ENCODE measurements around the gene NT5E.
A peak's percentile ranks its signal among the peaks of the same experiment; 100 is the strongest.

NT5E gene

GRCh38 chr6:85435851-85436250, 14.0 kb upstream of the NT5E start:
- ATAC-seq, result peak; percentile 46
- TF ChIP-seq ZNF8 (CRISPR knock-in tag; IDR thresholded peaks at IDR 0.05), result no peak
- TF ChIP-seq ZFP30 (CRISPR knock-in tag; IDR thresholded peaks at IDR 0.05), result no peak
- no peak for TF ChIP-seq ZNF565 (CRISPR knock-in tag; conservative IDR thresholded peaks at IDR 0.05; ENCODE audit: low read depth)
- TF ChIP-seq ARNTL (CRISPR knock-in tag; IDR thresholded peaks at IDR 0.05; ENCODE audit: borderline replicate concordance, low read depth), result no peak
- no peak for TF ChIP-seq ZC3H10 (CRISPR knock-in tag; IDR thresholded peaks at IDR 0.05)
- TF ChIP-seq CREB5 (CRISPR knock-in tag; IDR thresholded peaks at IDR 0.05; ENCODE audit: low read depth), result no peak
- TF ChIP-seq TSHZ2 (CRISPR knock-in tag; IDR thresholded peaks at IDR 0.05), result no peak
- no peak for TF ChIP-seq SNAI2 (CRISPR knock-in tag; IDR thresholded peaks at IDR 0.05)
- no peak for TF ChIP-seq ESRRG (CRISPR knock-in tag; IDR thresholded peaks at IDR 0.05)
- TF ChIP-seq ISL1 (CRISPR knock-in tag; IDR thresholded peaks at IDR 0.05), result no peak
- TF ChIP-seq OSR1 (CRISPR knock-in tag; IDR thresholded peaks at IDR 0.05), result no peak
- no peak for TF ChIP-seq ZNF70 (CRISPR knock-in tag; IDR thresholded peaks at IDR 0.05)
- TF ChIP-seq, protein P1, sequence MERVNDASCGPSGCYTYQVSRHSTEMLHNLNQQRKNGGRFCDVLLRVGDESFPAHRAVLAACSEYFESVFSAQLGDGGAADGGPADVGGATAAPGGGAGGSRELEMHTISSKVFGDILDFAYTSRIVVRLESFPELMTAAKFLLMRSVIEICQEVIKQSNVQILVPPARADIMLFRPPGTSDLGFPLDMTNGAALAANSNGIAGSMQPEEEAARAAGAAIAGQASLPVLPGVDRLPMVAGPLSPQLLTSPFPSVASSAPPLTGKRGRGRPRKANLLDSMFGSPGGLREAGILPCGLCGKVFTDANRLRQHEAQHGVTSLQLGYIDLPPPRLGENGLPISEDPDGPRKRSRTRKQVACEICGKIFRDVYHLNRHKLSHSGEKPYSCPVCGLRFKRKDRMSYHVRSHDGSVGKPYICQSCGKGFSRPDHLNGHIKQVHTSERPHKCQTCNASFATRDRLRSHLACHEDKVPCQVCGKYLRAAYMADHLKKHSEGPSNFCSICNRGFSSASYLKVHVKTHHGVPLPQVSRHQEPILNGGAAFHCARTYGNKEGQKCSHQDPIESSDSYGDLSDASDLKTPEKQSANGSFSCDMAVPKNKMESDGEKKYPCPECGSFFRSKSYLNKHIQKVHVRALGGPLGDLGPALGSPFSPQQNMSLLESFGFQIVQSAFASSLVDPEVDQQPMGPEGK (CRISPR knock-in tag; IDR thresholded peaks at IDR 0.05; ENCODE audit: borderline replicate concordance), result no peak
- TF ChIP-seq GLIS3 (CRISPR knock-in tag; IDR thresholded peaks at IDR 0.05), result no peak
- TF ChIP-seq RARB (CRISPR knock-in tag; IDR thresholded peaks at IDR 0.05), result no peak
- TF ChIP-seq, protein P2, sequence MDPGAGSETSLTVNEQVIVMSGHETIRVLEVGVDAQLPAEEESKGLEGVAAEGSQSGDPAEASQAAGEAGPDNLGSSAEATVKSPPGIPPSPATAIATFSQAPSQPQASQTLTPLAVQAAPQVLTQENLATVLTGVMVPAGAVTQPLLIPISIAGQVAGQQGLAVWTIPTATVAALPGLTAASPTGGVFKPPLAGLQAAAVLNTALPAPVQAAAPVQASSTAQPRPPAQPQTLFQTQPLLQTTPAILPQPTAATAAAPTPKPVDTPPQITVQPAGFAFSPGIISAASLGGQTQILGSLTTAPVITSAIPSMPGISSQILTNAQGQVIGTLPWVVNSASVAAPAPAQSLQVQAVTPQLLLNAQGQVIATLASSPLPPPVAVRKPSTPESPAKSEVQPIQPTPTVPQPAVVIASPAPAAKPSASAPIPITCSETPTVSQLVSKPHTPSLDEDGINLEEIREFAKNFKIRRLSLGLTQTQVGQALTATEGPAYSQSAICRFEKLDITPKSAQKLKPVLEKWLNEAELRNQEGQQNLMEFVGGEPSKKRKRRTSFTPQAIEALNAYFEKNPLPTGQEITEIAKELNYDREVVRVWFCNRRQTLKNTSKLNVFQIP (CRISPR knock-in tag; IDR thresholded peaks at IDR 0.05; ENCODE audit: borderline replicate concordance, low read depth), result no peak

DNA sequence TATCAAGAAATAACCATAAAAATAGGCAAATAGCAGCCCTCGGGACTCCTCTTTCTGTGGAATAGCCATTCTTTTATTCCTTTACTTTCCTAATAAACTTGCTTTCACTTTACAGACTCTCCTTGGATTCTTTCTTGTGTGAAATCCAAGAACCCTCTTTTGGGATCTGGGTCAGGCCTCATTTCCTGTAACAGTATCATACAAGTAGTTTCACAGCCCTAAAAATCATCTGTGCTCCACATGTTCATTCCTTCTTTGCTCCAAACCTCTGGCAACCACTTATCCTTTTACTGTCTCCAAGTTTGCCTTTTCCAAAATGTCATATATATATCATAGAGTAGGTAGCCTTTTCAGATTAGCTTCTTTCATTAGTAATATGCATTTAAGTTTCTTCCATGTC, 13.5 kb upstream of the NT5E start:
- ATAC-seq, result peak; percentile 80
- TF ChIP-seq TCF4 (CRISPR knock-in tag; IDR thresholded peaks at IDR 0.05; ENCODE audit: borderline replicate concordance) (no peak), ZC3H10 (CRISPR knock-in tag; IDR thresholded peaks at IDR 0.05) (no peak)

DNA sequence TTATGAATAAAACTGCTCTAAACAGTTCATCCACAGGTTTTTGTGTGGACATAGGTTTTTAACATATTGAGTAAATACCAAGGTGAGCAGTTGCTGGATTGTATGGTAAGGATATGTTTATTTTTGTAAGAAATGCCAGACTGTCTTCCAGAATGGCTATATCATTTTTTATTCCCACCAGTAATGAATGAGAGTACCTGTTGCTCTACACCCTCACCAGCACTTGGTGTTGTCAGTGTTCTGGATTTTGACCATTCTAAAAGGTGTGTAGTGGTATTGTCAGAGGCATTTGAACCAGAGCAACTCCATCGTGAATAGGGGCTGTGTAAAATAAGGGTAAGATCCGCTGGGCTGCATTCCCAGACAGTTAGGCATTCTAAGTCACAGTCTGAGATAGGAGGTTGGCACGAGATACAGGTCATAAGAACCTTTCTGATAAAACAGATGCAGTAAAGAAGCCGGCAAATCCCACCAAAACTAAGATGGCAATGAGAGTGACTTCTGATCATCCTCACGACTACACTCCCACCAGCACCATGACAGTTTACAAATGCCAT, 12.9 kb upstream of the NT5E start:
- ATAC-seq, result peak; percentile 62
- no peak for TF ChIP-seq ZFP30 (CRISPR knock-in tag; IDR thresholded peaks at IDR 0.05)
- TF ChIP-seq ESRRG (CRISPR knock-in tag; IDR thresholded peaks at IDR 0.05), result no peak
- no peak for TF ChIP-seq ZFP3 (CRISPR knock-in tag; IDR thresholded peaks at IDR 0.05)
- no peak for TF ChIP-seq PPARA (CRISPR knock-in tag; IDR thresholded peaks at IDR 0.05; ENCODE audit: borderline replicate concordance)
- TF ChIP-seq ZNF70 (CRISPR knock-in tag; IDR thresholded peaks at IDR 0.05), result no peak
- TF ChIP-seq TCF4 (CRISPR knock-in tag; IDR thresholded peaks at IDR 0.05; ENCODE audit: borderline replicate concordance), result no peak
- TF ChIP-seq TSHZ2 (CRISPR knock-in tag; IDR thresholded peaks at IDR 0.05), result no peak
- no peak for TF ChIP-seq CSDC2 (CRISPR knock-in tag; IDR thresholded peaks at IDR 0.05)
- no peak for TF ChIP-seq ZNF8 (CRISPR knock-in tag; IDR thresholded peaks at IDR 0.05)
- no peak for TF ChIP-seq RARB (CRISPR knock-in tag; IDR thresholded peaks at IDR 0.05)
- TF ChIP-seq OSR1 (CRISPR knock-in tag; IDR thresholded peaks at IDR 0.05), result no peak
- no peak for TF ChIP-seq GLIS3 (CRISPR knock-in tag; IDR thresholded peaks at IDR 0.05)
- no peak for TF ChIP-seq ARNTL (CRISPR knock-in tag; IDR thresholded peaks at IDR 0.05; ENCODE audit: borderline replicate concordance, low read depth)
- TF ChIP-seq ISL1 (CRISPR knock-in tag; IDR thresholded peaks at IDR 0.05), result no peak
